ENCODE data around the gene NHERF2.

NHERF2 gene

GRCh38 chr16:2026461-2027023, at the start of gene NHERF2:
Gene NHERF2, plus strand, starts transcription at chr16:2026902. Its CDS starts 104 bp downstream, at chr16:2027006.
- peak within 1 kb of the TSS; percentile 63 for H3K4me3 ChIP-seq (ENCODE audit: low read depth, low read length)
- DNase-seq (ENCODE audit: low read depth), result no peak

- H3K4me3 ChIP-seq (ENCODE audit: low read depth, low read length), result no peak overlapping the region
- no peak for DNase-seq (ENCODE audit: low read depth)
Measured at GRCh38 chr16:1976951-1977874, 49.5 kb upstream of the NHERF2 start.

- H3K4me3 ChIP-seq (ENCODE audit: low read depth, low read length), result no peak overlapping the region
Measured at GRCh38 chr16:1977875-1978268, 48.8 kb upstream of the NHERF2 start.

DNA sequence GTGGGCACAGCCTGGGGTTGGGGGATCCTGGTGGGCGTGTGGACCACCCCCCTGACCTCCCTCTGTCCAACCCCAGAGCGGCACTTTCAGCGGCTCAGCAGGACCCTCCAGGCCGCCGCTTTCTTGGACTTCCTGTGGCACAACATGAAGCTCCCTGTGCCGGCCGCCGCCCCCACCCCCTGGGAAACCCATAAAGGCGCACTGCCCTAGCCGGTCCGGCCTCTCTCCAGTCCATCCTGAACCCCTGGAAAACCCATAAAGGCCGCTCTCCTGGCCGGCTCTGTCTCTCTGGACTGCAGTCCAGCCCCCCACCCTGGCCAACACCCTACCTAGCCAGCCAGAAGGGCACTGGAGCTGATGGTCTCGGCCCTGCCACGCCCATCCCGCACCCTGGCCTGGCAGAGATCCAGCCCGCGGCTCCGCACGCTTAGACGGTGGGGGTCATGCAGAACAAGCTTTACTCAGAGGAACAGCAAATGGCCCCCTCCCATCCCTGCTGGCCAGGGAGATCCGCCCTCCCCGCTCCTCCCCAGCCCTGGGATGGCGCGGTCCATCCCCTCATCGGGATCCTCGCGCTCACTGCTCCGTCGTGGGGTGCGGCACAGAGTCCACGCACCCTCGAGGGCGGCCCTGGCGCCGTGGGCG, 48.1 kb upstream of the NHERF2 start:
- H3K4me3 ChIP-seq (ENCODE audit: low read depth, low read length), result no peak overlapping the region
- no peak for DNase-seq (ENCODE audit: low read depth)

More at GRCh38 chr16:1977875-1978268, 48.8 kb upstream of the NHERF2 start:
- DNase-seq (ENCODE audit: low read depth), result no peak

DNA sequence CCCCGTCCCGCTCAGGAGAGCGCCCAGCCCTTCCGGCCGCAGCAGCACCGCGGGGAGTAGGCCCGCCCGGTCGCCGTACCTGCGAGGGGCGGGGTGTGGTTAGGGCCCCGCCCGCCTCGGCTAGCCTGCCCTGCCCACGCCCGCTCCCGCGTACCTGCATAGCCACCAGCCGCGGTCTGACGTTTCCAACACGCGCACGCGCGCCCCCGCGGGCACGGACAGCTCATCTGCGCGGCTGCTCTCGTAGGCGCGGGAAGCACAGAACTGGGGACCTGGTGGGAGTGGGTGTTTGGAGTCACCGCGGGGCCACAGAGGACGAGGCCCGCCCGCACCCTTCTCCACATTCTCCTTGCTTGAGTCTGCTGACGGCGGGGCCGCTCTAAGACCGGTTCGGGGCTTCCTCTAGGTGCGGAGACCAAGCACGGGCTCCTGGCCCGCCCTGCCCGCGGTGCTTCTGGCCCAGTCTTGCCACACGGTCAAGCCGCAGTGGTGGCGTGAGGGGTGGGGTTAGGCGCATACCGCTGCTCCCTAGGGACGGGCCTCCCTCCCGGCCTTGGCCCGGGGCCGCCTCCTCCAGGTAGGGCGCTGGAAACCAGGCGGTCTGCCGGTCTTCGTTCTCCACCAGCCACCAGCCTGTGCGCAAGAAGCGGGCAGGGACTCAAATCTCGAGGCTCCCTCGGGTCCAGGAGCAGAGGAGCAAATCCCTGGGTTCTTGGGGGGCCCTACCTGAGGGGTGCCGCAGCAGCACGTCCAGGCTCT, 47.3 kb upstream of the NHERF2 start:
- no peak for DNase-seq (ENCODE audit: low read depth)
- H3K4me3 ChIP-seq (ENCODE audit: low read depth, low read length), result no peak overlapping the region

DNA sequence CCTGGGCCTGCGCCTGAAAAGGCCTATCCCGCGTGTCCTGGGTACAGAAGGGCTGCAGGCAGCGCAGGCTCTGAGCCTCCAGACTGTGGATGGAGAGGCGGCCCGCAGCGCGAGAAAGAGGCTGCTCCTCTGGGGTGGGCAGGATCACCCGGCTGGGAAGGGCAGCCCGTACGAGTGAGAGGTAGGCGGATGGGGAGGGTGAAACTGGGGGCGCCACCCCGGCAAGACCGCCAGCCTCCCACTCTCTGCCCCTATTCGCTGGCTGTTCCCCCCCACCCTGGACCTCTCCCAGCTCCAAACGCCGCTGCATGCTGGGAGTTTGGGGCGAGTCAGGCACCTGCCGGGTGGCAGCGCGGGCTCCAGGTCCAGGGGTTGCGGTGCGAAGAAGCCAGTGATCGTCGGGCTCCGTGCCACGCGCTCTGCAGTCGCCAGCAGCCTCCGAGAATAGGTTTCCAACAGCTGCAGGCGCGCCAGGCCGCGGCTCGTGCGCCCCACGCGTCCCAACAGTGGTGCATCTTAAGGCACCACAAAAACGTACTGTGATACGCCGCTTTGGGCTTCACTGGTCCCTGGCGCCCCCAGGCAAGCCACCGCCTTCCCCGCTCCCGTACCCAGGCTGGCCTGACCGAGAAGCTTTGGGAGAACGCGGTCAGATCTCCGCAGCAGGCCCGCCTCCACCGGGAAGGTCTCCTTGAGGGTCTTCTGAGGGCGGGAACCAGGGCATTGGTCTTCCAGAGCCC, 46.5 kb upstream of the NHERF2 start:
- H3K4me3 ChIP-seq (ENCODE audit: low read depth, low read length), result no peak overlapping the region

DNA sequence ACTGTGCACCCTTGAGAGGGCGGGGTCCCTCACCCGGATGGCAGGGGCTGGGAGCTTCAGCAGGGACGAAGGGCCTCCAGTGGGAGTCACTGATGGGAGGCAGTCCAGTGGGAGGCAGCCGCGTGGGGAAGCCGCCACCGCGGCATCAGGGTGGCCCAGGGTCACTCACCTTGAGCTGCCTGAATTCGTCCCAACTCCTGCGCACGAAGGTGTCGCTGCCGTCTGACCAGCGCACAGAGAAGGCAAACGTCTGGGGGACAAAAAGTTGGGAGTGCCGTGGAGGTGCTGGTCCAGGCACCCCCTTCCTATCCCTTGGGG, 46.0 kb upstream of the NHERF2 start:
- no peak overlapping the region for H3K4me3 ChIP-seq (ENCODE audit: low read depth, low read length)
- DNase-seq (ENCODE audit: low read depth), result no peak

More for the DNA sequence above, 46.5 kb upstream of the NHERF2 start:
- no peak for DNase-seq (ENCODE audit: low read depth)

- DNase-seq (ENCODE audit: low read depth), result no peak
- no peak within 1 kb of the TSS for H3K4me3 ChIP-seq (ENCODE audit: low read depth, low read length)
Measured at GRCh38 chr16:1981398-1981836, 45.3 kb upstream of the NHERF2 start, which contains the start of gene NOXO1. Gene NOXO1, minus strand, starts transcription at chr16:1981469. Its CDS starts 290 bp downstream, at chr16:1981179.

GRCh38 chr16:1982013-1982433, 44.7 kb upstream of the NHERF2 start:
- H3K4me3 ChIP-seq (ENCODE audit: low read depth, low read length), result no peak overlapping the region
- no peak for DNase-seq (ENCODE audit: low read depth)

- DNase-seq (ENCODE audit: low read depth), result no peak
- peak overlapping the region; percentile 56 for H3K4me3 ChIP-seq (ENCODE audit: low read depth, low read length)
Measured at GRCh38 chr16:1982991-1983543, 43.6 kb upstream of the NHERF2 start.

- H3K4me3 ChIP-seq (ENCODE audit: low read depth, low read length), result peak within 1 kb of the TSS; percentile 71
- peak; percentile 70 for DNase-seq (ENCODE audit: low read depth)
Measured at GRCh38 chr16:1983544-1984346, 43.0 kb upstream of the NHERF2 start, which contains the start of gene GFER. Gene GFER, plus strand, starts transcription at chr16:1984193. Its CDS starts 26 bp downstream, at chr16:1984219.

GRCh38 chr16:1984347-1985225, 42.1 kb upstream of the NHERF2 start:
- DNase-seq (ENCODE audit: low read depth), result no peak
- H3K4me3 ChIP-seq (ENCODE audit: low read depth, low read length), result peak overlapping the region; percentile 71

DNA sequence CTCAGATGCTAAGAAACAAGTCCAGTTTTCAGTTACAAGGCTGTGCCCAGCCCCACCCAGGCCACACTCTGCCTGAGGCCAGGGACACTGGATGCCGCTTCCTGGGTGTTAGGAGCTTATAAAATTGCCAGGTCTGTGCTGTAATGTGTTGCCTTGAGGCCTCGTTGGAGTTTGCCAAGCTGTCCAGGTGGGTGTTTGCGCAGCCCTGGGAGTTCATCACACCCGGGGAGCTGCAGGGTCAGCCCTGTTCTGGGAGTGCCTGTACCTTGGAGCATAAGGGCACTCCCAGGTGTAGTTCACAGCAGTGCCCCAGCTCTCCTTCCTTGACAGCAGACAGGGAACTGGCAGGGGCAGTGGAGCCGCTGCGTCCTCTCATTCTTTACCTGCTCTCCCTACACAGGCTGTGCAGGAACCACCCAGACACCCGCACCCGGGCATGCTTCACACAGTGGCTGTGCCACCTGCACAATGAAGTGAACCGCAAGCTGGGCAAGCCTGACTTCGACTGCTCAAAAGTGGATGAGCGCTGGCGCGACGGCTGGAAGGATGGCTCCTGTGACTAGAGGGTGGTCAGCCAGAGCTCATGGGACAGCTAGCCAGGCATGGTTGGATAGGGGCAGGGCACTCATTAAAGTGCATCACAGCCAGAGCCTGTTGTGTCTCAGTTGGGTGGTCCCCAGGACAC, 41.1 kb upstream of the NHERF2 start:
- no peak for DNase-seq (ENCODE audit: low read depth)
- peak overlapping the region; percentile 71 for H3K4me3 ChIP-seq (ENCODE audit: low read depth, low read length)

DNA sequence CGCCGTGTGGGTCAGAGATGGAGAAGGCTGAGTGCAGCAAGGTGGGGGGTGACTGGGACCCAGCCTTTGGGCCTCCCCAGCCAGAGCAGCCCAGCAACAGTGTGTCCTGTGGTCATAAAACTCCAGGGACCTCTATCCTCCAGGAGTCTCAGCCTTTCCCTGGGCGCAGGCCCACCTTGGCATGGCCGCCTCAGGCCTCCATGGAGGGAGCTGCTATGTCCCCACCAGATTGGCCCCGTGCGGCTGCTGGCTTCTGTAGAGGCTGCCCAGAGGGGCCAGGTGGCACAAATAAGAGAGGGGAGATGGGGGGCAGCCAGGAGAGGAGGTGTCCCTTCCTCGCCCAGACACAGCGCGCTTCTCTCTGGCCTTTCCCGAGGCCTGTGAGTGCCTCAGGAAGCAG, 39.5 kb upstream of the NHERF2 start:
- no peak for DNase-seq (ENCODE audit: low read depth)
- H3K4me3 ChIP-seq (ENCODE audit: low read depth, low read length), result no peak overlapping the region

DNA sequence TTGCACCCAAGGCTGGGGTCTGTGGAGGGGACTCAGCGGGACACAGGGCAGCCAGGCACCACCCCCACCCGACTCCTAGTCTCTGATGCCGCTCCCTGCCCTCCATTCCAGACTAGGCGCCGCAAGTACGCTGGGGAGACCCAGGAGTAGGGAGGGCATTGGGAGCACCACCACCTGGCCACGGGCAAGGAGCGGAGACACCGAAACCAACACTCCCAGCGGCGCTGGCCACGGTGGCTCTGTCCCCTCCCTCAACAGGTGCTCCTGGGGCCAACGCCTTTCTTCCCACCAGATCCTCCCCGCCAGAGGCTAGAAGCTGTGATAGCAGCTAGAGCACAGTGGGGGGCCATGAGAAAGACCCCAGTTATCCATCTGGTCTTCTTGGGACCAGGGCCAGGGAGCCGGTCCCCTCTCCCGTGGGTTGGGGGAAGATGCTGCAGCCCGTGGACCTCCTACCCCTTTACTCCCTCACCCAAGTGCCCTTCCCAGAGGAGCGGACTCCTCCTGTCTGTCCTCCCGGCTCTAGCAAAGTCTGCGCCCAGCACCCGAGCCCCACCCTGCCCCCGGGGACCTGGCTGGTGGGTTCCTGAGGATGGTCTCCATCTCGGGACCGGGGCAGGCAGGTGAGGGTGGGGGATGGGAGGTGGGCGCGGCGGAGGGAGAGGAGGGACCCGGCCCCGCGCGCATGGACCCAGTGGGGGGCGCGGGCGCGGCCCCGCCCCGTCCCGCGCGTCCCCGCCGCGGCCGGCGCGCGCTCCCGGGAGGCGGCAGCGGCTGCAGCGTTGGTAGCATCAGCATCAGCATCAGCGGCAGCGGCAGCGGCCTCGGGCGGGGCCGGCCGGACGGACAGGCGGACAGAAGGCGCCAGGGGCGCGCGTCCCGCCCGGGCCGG, 37.2 kb upstream of the NHERF2 start, which contains the start of gene SYNGR3:
Gene SYNGR3 (plus strand): TSS at position 762 of the 892 bp plus-strand sequence. CDS start 133 bp downstream, outside the sequence.
- no peak for DNase-seq (ENCODE audit: low read depth)
- H3K4me3 ChIP-seq (ENCODE audit: low read depth, low read length), result peak within 1 kb of the TSS; percentile 18

All from skeletal muscle cell (primary cell).